ENCODE results near the gene OR52K1. TPM values are rescaled to one million over a fixed set of nuclear protein-coding genes. Genes with fewer than 3 reads are reported as not detected.

OR52K1 gene
- total RNA-seq, 1 donor = not detected

GRCh38 chr11:4465407-4465806, 17.0 kb upstream of the OR52K1 start:
- no peak for TF ChIP-seq CTCF (IDR thresholded peaks at IDR 0.05; ENCODE audit: extremely low read depth, low read depth, low read length)
- Histone ChIP-seq H3K9me3 (ENCODE audit: low read depth, low read length) (peaks cover 3% of the 10 kb centered on the region), H3K79me2 (ENCODE audit: insufficient read depth, low read length) (no peaks in the 10 kb centered on the region), H4K20me1 (ENCODE audit: insufficient read depth, low read length) (no peaks in the 10 kb centered on the region), H3K4me3 (ENCODE audit: insufficient read depth, low read length) (no peak overlapping the region), H3K36me3 (ENCODE audit: insufficient read depth, low read length) (no peaks in the 10 kb centered on the region), H3K27ac (ENCODE audit: low read depth, low read length) (no peak overlapping the region), H2AFZ (ENCODE audit: low read length) (no peak overlapping the region), H3K4me1 (ENCODE audit: insufficient read depth, low read length) (no peaks in the 10 kb centered on the region), H3K27me3 (ENCODE audit: insufficient read depth, low read length) (no peaks in the 10 kb centered on the region), H3K4me2 (ENCODE audit: insufficient read depth, low read length) (no peak overlapping the region)
- no peak for DNase-seq (ENCODE audit: insufficient read length, low spot score, missing footprints)

DNA sequence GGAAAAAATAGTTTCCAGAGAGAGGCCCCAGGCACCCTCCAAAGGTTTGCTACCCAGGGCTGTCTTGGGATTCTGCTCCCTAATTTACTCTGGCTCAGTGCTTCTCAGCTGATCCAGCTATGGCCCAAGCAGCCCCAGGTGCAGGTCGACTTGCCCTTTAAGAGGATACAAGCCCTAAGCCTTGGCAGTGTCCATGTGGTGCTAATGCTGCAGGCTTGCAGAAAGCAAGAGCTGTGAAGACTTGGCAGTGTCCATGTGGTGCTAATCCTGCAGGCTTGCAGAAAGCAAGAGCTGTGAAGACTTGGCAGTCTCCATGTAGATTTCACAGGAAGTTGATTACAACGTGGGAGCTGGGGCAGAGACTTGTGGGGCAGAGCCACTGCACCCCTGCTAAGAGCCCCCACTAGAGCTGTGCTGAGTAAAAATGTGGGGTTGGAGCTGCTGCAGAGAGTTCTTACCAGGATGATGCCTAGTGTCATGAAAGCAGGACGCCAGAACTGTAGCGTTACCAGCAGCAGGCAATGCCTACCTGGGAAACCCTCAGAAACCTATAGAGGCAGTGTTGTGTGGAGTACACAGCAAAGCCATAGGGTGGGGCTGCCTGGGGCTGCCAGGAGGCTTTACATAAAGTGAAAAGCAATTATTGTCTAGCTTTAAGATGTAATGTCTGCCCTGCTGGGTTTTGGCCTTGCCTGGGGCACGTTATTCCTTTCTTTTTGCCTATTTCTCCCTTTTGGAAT, 16.1 kb upstream of the OR52K1 start:
- Histone ChIP-seq H3K4me1 (ENCODE audit: insufficient read depth, low read length) (no peaks in the 10 kb centered on the region), H3K36me3 (ENCODE audit: insufficient read depth, low read length) (no peaks in the 10 kb centered on the region), H3K79me2 (ENCODE audit: insufficient read depth, low read length) (no peaks in the 10 kb centered on the region), H2AFZ (ENCODE audit: low read length) (no peak overlapping the region), H4K20me1 (ENCODE audit: insufficient read depth, low read length) (no peaks in the 10 kb centered on the region), H3K9me3 (ENCODE audit: low read depth, low read length) (peaks cover 3% of the 10 kb centered on the region), H3K27me3 (ENCODE audit: insufficient read depth, low read length) (no peaks in the 10 kb centered on the region), H3K4me2 (ENCODE audit: insufficient read depth, low read length) (no peak overlapping the region), H3K4me3 (ENCODE audit: insufficient read depth, low read length) (no peak overlapping the region), H3K27ac (ENCODE audit: low read depth, low read length) (no peak overlapping the region)
- no peak for DNase-seq (ENCODE audit: insufficient read length, low spot score, missing footprints)
- TF ChIP-seq CTCF (IDR thresholded peaks at IDR 0.05; ENCODE audit: extremely low read depth, low read depth, low read length) = no peak

DNA sequence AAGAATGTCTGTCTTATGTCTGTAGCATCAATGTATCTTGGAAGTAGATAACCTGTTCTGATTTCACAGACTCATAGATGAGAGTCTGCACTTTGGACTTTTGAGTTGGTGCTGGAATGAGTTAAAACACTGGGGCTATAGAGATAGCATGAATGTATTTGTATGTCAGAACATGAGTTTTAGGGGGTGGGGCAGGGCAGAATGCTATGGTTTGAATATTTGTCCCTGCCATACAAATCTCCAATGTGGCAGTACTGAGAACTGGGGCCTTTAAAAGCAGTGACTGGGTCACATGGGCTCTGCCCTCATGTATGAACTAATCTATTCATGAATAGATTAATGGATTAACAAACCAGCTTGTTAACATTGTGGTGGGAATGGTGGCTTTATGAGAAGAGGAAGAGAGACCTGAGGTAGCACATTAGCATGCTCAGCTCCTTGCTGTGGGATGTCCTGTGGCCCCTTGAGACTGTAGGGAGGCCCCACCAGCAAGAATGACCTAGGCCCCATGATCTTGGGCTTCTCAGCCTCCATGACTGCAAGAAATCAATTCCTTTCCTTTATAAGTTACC, 15.5 kb upstream of the OR52K1 start:
- Histone ChIP-seq H3K9me3 (ENCODE audit: low read depth, low read length) (peaks cover 3% of the 10 kb centered on the region), H3K79me2 (ENCODE audit: insufficient read depth, low read length) (no peaks in the 10 kb centered on the region), H3K4me1 (ENCODE audit: insufficient read depth, low read length) (no peaks in the 10 kb centered on the region), H4K20me1 (ENCODE audit: insufficient read depth, low read length) (no peaks in the 10 kb centered on the region), H3K36me3 (ENCODE audit: insufficient read depth, low read length) (no peaks in the 10 kb centered on the region), H3K27ac (ENCODE audit: low read depth, low read length) (no peak overlapping the region), H3K4me3 (ENCODE audit: insufficient read depth, low read length) (no peak overlapping the region), H2AFZ (ENCODE audit: low read length) (no peak overlapping the region), H3K27me3 (ENCODE audit: insufficient read depth, low read length) (no peaks in the 10 kb centered on the region), H3K4me2 (ENCODE audit: insufficient read depth, low read length) (no peak overlapping the region)
- no peak for DNase-seq (ENCODE audit: insufficient read length, low spot score, missing footprints)
- no peak for TF ChIP-seq CTCF (IDR thresholded peaks at IDR 0.05; ENCODE audit: extremely low read depth, low read depth, low read length)

GRCh38 chr11:4467811-4468606, 14.4 kb upstream of the OR52K1 start:
- no peak overlapping the region for H2AFZ ChIP-seq (ENCODE audit: low read length)
- H3K79me2 ChIP-seq (ENCODE audit: insufficient read depth, low read length) = no peaks in the 10 kb centered on the region
- H3K9me3 ChIP-seq (ENCODE audit: low read depth, low read length) = peaks cover 3% of the 10 kb centered on the region
- DNase-seq (ENCODE audit: insufficient read length, low spot score, missing footprints) = no peak
- H3K4me1 ChIP-seq (ENCODE audit: insufficient read depth, low read length) = no peaks in the 10 kb centered on the region
- no peaks in the 10 kb centered on the region for H3K27me3 ChIP-seq (ENCODE audit: insufficient read depth, low read length)
- no peak overlapping the region for H3K4me3 ChIP-seq (ENCODE audit: insufficient read depth, low read length)
- H3K27ac ChIP-seq (ENCODE audit: low read depth, low read length) = no peak overlapping the region
- H3K36me3 ChIP-seq (ENCODE audit: insufficient read depth, low read length) = no peaks in the 10 kb centered on the region
- TF ChIP-seq CTCF (IDR thresholded peaks at IDR 0.05; ENCODE audit: extremely low read depth, low read depth, low read length) = no peak
- no peak overlapping the region for H3K4me2 ChIP-seq (ENCODE audit: insufficient read depth, low read length)
- H4K20me1 ChIP-seq (ENCODE audit: insufficient read depth, low read length) = no peaks in the 10 kb centered on the region
